ENCODE results near the gene ACER1. TPM values are rescaled to one million over a fixed set of nuclear protein-coding genes. Genes with fewer than 3 reads are reported as not detected.

ACER1 gene
- total and polyA plus RNA-seq, 2 of the 13 experiments (the other 11 are each of a cell fraction or from before 2014, with no cell fraction given), result not detected

GRCh38 chr19:6279931-6280591 is 53.4 kb downstream of the ACER1 start, which contains the start of gene MLLT1 (continued):
- TF ChIP-seq ZNF704 (CRISPR knock-in tag; IDR thresholded peaks at IDR 0.05; ENCODE audit: borderline replicate concordance) (no peak), TBP (CRISPR knock-in tag; IDR thresholded peaks at IDR 0.05) (no peak), ZNF207 (IDR thresholded peaks at IDR 0.05; ENCODE audit: borderline replicate concordance) (no peak), PAWR (CRISPR knock-in tag; IDR thresholded peaks at IDR 0.05; ENCODE audit: borderline replicate concordance) (no peak), SP2 (CRISPR knock-in tag; IDR thresholded peaks at IDR 0.05) (peak; percentile 93), ZC3H4 (CRISPR knock-in tag; IDR thresholded peaks at IDR 0.05; ENCODE audit: borderline replicate concordance) (no peak), KMT2B (CRISPR knock-in tag; IDR thresholded peaks at IDR 0.05) (peak; percentile 54), HMGA1 (CRISPR knock-in tag; conservative IDR thresholded peaks at IDR 0.05) (no peak), CCDC6 (CRISPR knock-in tag; IDR thresholded peaks at IDR 0.05) (0 out of 2 replicates have a peak, but pooled peaks have one; percentile 23), NFE2L1 (CRISPR knock-in tag; IDR thresholded peaks at IDR 0.05; ENCODE audit: borderline replicate concordance) (no peak), SNRNP70 (IDR thresholded peaks at IDR 0.05; ENCODE audit: low read depth, low read length) (no peak), CEBPG (CRISPR knock-in tag; IDR thresholded peaks at IDR 0.05) (no peak; the same call in 1 of the 2 replicates), ZNF879 (CRISPR knock-in tag; IDR thresholded peaks at IDR 0.05) (no peak), ZFP37 (CRISPR knock-in tag; IDR thresholded peaks at IDR 0.05; ENCODE audit: borderline replicate concordance) (no peak; the same call in 1 of the 2 replicates), ZNF776 (CRISPR knock-in tag; IDR thresholded peaks at IDR 0.05) (peak; percentile 71), ATRX (CRISPR knock-in tag; IDR thresholded peaks at IDR 0.05; ENCODE audit: borderline replicate concordance) (no peak), IKZF1 (IDR thresholded peaks at IDR 0.05) (no peak), RAD21 (CRISPR knock-in tag; IDR thresholded peaks at IDR 0.05) (peak; percentile 59; the same call in 1 of the 2 replicates), ZNF354B (CRISPR knock-in tag; IDR thresholded peaks at IDR 0.05) (no peak), HNF4A (CRISPR knock-in tag; IDR thresholded peaks at IDR 0.05) (no peak), KDM6A (CRISPR knock-in tag; IDR thresholded peaks at IDR 0.05; ENCODE audit: low read depth) (no peak), PAXIP1 (CRISPR knock-in tag; conservative IDR thresholded peaks at IDR 0.05) (peak; percentile 13; the same call in 1 of the 2 replicates), HNRNPH1 (optimal IDR thresholded peaks at IDR 0.05; ENCODE audit: low read depth, low read length) (no peak), ZNF552 (CRISPR knock-in tag; IDR thresholded peaks at IDR 0.05; ENCODE audit: borderline replicate concordance) (no peak), NFIB (CRISPR knock-in tag; IDR thresholded peaks at IDR 0.05; ENCODE audit: borderline replicate concordance) (no peak), MAX (IDR thresholded peaks at IDR 0.05) (peak; percentile 98)
